ENCODE data around the gene NOC4L. TPM values are rescaled to one million over a fixed set of nuclear protein-coding genes. Genes with fewer than 3 reads are reported as not detected.
A peak's percentile ranks its signal among the peaks of the same experiment; 100 is the strongest.

Gene NOC4L
- total RNA-seq, 1 donor from 2014 or later: 9.5 TPM

DNA sequence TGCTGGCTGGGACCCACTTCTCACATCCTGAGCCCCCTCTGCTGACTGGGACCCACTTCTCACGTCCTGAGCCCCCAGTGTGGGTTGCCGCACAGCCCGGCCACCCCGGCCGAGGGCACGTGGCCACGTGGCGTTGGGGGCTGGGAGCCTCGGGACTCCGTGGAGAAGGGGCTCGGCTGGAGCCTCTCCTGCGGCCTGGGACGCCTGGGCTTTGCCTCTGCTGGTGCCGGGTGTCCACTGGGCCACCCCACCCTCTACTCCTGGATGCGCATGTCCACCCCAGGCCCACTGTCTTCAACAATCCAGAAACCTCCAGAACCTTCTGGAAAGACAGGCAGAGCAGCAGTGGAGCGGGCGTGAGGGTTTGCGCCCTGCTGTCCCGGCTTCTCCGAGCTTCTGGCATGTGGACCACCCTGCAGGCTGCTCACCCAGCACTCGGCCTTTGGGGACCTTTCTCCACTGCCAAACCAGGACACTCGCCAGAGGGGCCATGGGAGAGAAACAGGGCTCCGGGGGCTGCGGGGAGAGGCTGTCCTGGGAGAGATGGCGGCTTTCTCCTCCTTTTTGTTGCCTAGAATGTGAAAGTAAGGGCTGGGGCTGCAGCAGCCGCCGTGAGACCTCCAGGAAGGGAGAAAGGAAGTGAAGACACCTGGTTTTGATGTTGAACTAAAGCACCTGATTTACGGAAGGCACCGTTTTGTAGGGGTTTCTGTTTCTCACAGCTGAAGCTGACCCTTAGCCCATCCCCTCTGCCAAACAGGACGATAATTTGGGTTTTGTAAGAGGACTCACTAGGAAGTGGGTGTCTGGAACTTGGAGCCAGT is 30.0 kb downstream of the NOC4L start:
- intact Hi-C loops (cut with DNase I): no loop called here
- no peak for ATAC-seq (ENCODE audit: poor library complexity)
- peak; percentile 20 for DNase-seq

DNA sequence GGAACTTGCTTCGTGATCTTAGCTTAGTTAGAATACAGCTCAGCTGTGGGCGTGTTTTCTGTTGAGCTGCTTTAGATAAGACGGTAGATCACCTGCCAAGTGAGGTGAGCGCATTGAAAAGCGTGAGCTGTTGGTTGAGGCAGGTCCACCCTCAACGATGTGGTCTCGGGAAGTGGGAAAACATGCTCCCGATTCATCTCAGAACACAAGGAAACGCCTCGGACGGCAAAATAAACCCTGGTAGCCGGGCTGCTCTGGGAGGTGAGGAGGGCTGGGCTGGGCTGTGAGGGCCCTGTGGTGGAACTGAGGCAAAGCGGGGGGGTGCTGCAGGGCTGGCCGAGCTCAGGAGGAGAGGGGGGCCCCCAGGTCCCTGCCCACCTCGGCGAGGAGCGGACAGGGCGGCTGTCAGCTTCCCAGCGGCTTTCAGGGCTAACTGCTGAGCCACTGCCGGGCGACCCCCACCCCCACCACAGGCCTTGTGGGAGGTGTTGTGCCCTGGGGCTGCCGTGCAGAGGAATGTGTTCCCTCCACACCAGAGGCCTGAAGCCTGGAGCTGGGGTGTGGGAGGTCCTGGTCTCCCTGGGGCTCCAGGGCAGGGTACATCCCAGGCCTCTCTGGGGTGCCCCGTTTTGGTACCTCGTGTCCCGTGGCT is 30.7 kb downstream of the NOC4L start:
- DNase-seq (peak; percentile 19), ATAC-seq (ENCODE audit: poor library complexity) (no peak)
- intact Hi-C loops (cut with DNase I): no loop called here

DNA sequence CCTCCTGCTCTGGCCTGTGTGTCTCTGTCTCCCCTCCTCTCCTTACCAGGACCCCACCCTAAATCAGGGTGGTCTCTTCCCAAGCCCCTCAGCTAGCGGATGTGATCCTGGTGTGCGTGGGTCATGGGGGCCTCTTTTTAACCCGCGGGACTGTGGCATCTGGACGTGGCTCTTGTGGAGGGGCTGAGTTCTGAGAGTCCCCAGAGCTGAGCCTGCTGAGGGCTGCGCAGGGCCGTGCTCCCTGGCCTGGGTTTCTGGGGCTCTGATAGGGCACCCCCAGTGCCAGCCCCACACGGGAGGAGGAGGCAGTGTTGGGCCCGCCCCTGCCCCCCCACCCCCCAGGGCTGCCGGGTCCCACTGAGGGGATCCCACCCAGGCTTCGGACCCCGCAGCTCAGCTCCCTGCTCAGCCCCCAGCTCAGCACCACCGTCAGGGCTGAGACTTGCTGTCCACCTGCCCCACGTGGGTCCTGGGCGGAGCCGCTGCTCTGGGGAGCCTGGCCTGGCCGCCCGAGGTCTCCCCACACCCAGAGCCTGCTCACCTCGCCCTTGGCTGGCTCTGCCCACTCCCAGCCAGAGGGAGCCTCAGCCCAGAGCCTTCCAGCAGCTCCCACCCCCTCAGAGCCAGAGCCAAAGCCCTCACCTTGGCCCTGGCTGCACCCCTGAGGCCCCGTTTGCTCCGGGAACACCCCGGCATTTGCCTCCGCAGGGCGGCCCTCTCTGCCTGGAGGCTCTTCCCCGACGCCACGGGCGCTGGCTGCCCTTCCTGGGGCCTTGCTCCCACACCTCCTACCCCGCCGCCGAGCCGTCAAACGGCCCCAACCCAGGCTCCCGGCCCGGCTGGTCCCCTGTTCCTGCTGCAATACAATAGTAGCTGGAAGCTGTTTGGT is 31.5 kb downstream of the NOC4L start:
- DNase-seq (peak; percentile 26), ATAC-seq (ENCODE audit: poor library complexity) (no peak)
- intact Hi-C loops (cut with DNase I): no loop called here

DNA sequence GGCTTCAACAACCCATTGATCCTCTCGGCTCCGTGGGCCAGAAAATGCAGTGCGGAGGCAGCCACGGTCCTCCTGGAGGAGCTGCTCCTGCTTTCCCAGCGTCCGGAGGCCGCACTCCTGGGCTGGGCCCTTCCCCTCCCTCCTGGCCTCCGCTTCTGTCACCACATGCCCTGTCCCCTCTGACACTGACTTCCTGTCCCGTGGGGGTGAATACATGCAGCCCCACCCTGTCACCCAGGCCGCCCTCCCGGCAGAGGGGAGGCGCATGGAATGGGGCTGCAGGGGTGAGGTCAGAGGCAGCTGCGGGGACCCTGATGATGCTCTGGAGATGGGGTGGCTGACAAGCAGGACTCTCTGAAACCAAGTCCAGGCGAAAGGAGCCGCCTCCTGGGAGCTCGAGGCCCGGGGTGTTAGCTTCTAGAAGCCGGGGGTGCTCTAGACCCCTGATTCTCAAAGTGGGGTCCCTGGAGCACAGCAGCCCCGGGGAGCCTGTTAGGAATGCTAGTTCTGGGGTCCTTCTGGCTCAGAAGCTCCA is 32.2 kb downstream of the NOC4L start:
- ATAC-seq (ENCODE audit: poor library complexity) (no peak), DNase-seq (peak; percentile 24)
- intact Hi-C loops (cut with DNase I): no loop called here

DNA sequence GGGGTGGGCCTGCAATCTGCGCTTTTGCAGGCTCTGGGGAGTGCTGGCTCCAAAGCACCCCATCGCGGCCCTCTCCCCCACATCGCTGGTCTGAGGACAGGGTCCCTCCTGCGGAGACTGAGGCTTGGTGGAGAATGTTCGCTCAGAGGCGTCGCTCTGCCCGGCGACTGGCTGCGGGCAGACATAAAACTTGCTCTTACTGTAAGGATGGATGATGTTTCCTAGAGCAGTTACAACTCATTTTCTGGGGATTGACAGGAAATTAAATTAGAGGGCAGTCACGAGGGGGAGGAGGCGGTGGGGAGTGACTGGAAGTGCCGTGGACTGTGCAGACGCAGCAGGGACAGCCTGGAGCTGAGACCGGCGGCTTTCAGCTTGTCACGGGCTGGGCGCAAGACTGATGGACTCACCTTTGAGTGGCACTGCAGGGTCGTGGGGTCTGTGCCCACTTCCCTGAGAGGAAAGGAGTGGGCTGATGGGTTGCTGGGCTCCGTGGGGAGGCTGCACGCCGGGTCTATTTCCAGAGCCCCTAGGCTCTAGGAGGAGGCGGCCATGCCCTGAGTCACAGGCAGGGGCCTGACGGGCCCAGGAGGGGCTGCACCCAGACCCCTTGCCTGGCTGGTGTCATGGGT is 32.8 kb downstream of the NOC4L start:
- DNase-seq (peak; percentile 16), ATAC-seq (ENCODE audit: poor library complexity) (no peak)
- intact Hi-C loops (cut with DNase I): no loop called here

DNA sequence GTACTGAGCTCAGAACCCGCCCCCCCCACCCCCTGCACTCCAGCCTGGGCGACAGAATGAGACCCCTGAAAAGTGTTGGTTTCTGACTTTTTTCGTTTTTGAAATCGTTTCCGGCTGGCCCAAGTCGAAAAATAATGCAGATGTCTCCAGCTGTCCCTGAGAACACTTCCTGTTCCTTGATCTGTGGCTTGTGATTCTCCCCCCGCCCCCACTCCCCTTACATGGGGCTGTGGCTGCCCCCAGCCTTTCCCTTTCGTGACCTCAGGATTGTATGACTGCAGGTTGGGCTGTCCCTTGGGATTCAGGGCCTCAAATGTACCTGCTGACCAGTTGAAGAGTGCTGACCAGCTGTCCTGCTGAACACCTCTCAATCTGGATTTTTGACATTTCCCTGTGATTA is 34.1 kb downstream of the NOC4L start:
- intact Hi-C loops (cut with DNase I): no loop called here
- ATAC-seq (ENCODE audit: poor library complexity): no peak
- DNase-seq: peak; percentile 34

DNA sequence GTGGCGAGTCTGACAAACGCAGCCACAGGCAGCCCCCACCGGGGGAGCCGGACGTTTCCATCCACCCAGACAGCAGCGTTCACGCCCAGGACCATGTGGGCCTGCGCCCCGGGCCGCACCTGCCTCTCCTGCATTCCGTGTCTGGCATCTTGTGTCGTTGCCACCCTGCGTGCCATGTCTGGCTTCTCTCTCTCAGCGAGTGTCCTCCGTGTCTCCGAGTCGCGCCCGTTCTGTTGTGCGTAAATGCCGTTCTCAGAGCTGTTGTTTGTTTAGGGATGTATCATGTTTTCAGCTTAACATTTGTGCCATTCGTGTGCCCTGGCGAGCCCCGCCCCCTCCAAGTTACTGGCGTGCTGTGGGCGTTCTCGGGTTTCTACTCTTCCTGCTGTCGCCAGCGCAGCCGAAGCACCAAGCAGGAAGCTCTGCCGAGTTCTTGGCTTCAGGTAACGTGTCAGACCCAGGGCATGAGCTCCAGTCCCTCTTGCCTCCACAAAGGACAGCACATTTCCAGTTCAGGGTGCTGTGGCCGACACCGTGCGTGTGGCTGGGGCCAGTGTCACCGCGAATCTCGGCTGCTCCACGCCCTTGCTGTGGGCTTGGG is 34.6 kb downstream of the NOC4L start:
- ATAC-seq (ENCODE audit: poor library complexity) (no peak), DNase-seq (peak; percentile 37)
- intact Hi-C loops (cut with DNase I): no loop called here

DNA sequence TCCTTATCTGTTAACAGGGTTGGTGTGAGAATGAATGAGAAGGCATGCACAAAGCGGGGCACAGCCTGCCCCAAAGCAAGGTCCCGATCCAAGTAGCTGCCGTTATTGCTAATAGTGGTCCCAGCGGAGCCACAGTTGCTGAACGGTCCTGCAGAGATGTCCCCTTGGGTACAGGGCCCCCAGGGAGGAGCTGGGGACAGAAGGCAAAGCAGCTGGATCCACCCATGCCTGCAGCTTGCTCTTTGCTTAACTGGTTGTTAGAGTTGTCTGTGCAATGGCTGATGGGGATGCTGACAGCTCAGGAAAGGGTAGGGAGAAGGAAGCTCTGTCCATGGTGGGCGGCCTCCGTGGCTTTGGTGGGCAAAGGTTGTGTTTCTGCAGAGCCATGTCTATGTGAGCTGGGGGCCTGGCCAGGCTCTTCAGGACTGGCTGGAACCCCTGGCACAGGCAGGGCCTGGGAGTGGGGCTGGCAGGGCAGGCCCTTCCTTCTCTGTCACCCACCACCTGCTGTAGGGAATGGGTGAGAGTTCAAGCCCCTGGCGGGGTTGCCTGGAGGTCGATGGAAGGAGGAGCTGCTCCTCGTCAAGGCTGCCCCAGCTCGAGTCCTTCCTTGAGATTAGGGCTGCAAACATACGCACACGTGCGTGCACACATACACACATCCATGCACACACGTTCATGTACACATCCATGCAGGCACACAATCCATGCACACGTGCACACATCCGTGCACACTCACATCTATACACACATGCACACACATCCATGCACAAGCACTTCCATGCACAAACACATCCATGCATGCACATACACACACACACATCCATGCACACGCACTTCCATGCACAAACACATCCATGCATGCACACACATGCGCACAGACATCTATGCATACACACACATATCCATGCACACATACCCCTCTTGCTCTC is 35.4 kb downstream of the NOC4L start:
- intact Hi-C loops (cut with DNase I): no loop called here
- no peak for ATAC-seq (ENCODE audit: poor library complexity)

DNA sequence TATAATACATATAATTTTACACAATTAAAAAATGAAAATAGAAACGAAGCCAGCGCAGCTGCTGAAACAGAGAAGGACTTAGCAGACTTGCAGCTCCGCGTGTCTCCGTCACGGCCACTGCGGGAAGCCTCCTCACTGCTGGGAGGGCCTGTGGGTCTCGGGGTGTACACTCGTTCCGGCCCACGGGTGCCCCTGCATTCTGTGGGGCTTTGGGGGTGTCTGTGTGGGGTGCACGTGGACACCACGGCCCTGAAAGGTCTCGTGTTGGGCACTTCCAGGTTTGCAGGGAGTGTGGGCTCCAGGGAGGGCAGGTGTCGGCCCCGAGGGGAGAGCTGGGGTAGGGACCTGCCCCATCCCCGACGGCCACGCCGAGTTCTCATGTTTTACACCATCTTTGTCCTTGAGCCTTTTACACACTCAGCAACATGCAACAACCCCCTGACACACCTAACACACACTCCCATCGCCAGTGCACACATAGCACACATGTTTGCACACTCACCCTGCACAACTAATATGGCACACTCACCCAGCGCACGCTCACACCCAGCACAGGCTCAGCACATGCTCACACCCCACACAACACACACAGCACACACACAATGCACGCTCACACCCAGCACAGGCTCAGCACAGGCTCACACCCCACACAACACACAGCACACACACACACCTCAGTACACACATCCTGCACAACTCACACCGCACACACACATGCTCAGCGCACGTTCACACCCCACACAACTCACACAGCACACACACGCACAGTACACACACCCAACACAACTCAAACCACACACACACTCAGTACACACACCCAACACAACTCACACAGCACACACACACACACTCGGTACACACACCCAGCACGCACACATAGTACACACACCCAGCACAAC is 36.6 kb downstream of the NOC4L start:
- ATAC-seq (ENCODE audit: poor library complexity): no peak
- peak; percentile 13 for DNase-seq
- intact Hi-C loops (cut with DNase I): no loop called here

More for the DNA sequence above, 35.4 kb downstream of the NOC4L start:
- DNase-seq: peak; percentile 13

DNA sequence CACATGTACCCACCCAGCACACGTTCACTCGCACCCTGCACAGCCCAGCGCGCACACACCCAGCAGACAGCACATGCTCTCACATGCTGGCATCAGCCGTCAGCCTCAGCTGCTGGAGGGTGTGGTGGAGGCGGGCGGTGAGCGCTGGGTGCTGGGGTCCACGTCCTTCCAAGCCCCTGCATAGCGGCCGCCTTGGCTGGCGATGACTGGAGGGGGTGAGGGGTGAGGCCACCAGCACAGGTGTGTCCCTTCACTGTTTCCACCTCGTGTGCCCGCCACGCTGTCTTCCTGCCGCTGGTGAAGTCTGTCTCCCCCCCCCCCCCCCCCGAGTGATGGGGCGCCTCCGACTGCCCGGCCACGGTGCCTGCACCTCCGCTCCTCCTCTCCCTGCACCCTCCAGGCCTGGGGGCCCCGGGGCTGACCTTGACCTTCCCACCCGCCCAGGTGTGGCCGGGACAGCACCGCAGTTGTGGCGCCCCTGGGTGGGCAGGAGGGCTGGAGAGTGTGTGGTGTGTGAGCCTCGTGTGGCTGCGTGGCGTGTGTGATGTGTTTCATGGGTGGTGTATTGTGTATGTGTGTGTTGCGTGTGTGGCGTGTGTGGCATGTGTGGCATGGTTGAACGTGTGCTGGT is 37.4 kb downstream of the NOC4L start:
- DNase-seq (no peak), ATAC-seq (ENCODE audit: poor library complexity) (no peak)
- intact Hi-C loops (cut with DNase I): no loop called here

DNA sequence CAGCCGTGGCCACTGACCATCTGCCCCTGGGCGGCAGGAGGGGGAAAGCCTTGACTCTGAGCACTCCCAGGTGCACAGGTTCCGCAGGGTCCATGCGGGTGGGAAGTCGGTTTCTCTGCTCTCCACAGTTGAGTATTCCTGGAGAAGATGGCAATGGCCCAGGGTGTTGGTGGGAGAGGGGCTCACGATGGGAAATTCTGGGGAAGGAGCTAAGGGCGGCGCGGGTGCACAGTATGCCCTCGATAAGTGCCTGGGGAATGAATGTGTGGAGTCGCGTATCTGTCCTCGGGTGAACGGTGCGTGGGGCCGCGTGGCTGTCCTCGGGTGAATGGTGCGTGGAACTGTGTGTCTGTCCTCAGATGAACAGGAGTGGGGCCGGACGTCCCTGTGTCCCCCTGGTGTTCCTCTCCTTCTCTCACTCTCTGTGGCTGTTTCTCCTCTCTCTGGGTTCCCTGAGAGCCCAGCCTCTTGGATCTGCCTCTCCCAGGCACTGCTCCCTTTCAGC is 38.0 kb downstream of the NOC4L start:
- ATAC-seq (ENCODE audit: poor library complexity) (no peak), DNase-seq (no peak)
- intact Hi-C loops (cut with DNase I): no loop called here

DNA sequence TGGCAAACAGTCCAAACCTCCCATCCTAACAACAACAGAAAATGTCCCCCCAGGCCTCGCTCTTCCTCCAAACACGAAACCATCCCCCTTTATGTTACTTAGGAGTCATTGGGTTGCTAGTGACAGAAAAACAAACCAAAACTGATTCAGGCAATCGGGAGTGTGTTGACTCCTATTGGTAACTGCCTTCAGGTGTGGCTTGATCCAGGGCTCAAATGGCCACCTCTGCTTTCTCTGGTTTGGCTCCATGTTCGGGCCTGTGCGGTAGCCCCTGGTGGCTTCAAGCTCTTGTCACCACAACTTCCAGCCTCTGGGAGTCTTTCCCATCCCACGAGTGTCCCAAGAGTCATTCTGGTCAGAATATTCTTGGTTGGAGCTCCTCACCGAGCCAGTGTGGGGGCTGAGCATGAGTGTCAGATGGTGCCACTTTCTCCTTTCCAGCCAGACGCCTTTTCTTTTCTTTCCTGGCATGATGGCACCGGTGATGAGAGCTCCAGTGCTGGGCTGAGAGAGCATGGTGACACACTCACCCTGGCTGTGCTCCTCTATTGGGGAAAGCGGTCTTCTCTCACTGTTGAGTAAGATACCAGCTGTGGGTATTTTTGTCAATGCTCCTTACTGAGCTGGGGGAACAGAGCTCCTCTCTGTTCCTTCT is 38.6 kb downstream of the NOC4L start:
- intact Hi-C loops (cut with DNase I): no loop called here
- ATAC-seq (ENCODE audit: poor library complexity): no peak

DNA sequence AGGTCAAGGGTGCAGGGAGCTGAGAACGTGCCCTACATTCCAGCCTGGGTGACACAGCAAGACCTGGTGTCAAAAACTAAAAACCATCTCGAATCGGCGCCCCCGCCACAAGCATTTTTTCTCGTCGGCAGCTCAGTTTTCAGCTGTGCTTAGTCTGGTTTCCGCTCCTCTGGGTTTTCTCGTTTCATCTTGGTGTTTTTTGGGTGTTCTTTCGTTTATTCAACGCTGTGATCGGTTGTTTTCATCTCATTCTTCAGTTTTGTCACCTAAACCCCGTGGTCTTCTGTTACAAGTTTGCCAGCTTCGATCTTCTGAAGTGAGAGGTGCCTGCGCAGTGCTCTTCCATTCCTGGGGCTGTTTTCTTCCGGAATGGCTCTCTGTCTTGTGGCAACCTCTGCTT is 41.4 kb downstream of the NOC4L start:
- ATAC-seq (ENCODE audit: poor library complexity): no peak
- no peak for DNase-seq
- intact Hi-C loops (cut with DNase I): no loop called here

More for the DNA sequence above, 38.6 kb downstream of the NOC4L start:
- DNase-seq: no peak

DNA sequence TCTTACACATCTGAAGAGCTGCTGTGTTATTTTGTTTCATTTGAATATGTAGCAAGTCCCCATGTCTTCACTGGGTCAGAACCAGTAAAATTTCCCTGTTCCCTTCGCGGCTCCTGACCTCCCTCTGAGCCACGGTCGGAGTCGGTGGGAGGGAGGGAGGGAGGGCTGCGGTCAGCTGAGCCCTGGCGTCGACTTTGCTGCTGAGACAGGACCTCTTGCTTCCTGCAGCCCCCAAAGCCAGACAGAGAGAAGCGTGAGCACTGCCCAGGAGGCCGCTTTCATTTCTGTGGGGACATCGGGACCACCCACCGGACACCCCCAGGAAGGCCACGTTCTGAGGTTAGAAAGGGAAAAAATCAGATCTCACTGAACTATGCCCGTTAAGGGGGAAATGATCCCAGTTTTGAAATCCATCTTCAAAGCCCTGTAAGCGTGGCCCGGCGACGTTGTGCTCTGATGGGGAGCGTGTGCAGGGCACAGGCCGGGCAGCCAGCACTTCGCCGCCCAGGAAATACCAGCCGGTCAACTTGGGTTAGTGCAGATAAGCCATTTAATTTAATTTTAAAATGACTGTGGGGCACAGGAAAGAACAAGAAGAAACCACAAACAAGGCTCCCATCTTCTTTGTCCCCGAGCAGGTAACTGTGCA is 42.1 kb downstream of the NOC4L start:
- no peak for DNase-seq
- intact Hi-C loops (cut with DNase I): no loop called here
- ATAC-seq (ENCODE audit: poor library complexity): no peak
